T-helper 22 cell (primary cell): ENCODE measurements around the gene FOXK2.
"Not testable (repeated sequence)": the region's sequence is repeated elsewhere in the genome, so short reads cannot be mapped to it uniquely, and the experiment has no call there.

Experiments used
- DNase-seq: peaks from one replicate; pipeline ENCODE4 v3.0.0-alpha.2; 2020; ENCODE audit warnings: low read depth

FOXK2 gene

DNA sequence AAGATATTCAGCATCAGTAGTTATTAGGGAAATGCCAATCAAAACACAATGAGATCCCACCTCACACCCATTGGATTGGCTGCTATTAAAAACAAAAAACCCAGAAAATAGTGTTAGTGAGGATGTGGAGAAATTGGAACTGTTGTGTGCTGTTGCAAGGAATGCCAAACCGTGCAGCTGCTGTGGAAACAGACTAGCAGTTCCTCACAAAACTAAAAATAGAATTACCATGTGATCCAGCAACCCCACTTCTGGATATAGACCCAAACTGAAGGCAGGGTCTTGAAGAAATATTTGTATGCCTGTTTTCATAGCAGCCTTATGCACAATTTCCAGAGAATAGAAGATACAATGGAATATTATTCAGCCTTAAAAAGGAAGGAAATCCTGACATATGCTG, 46.0 kb downstream of the FOXK2 start:
- no peak for DNase-seq

DNA sequence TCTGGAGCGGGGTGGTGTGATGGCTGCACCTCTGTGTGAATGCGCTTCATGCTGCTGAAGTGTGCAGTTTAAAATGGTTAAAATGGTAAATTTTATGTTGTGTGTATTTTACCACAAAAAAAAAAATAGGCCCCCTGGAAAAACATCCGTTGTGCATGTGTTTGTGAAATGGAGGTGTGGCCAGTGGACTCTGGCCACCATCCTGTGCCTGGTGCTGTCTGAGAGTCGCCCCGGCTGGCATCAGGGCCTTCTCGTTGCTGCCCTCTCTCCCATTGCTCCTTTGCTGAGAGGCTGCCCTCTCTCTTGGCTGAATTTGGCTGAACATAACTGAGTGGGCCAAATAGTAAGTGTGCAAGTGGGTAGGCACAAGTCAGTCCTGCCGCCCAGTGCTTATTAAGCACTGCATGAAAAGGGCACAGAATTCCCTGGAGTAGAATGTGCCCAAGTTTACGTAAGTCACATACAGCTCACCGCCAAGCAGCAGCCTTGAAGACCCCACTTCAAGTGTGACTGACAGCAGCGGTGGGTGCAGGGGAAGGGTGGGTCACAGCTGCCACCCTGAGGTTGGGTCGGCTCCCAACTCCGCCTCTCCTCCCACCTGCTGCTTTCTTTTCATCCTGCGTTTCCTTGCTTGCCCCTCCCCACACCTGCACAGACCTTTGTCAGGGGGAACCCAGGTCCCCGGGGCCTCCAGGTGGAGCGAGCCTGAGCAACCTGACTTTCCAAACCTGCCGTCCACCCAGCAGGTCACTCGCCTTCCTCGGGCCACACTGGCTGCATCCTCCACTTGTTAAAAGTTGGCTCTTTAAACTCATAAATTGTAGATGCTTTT, 46.8 kb downstream of the FOXK2 start:
- DNase-seq: no peak

DNA sequence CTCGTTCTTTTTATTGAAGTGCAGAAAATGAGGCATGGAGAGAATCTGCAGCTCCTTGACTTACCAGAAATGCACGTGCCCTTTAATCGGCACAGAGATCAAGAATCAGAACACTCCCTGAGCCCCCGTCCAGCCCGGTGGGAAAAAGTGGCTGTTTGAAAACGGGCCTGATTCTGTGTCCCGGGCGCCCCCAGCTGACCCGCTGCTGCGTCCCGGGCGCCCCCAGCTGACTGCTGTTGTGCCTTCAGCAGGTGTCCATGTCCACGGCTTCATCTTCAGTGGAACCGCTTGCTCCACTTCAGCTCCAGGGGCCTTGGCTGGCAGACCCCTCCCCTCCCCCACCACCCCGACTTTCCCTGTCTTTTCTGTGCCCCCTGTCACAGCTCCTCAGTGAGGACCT, 47.8 kb downstream of the FOXK2 start:
- DNase-seq: no peak

DNA sequence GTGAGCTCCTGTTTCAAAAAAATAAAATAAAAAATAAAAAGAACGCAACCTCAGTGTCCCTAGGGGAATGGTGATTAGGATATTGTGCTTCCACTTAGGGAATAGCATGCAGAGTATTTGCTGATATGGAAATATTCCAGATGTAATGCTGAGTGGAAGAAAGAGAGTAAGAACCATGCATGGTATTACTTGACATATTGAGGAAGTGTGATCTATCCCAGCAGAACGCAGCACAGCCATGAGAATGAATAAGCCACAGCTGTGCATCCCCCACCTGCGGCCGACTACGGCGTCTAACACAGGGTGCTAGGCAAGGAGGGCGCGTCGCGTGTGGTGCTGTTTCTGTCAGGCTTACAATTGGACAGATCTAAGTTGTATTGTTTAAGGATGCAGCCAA, 49.5 kb downstream of the FOXK2 start:
- DNase-seq: no peak

DNA sequence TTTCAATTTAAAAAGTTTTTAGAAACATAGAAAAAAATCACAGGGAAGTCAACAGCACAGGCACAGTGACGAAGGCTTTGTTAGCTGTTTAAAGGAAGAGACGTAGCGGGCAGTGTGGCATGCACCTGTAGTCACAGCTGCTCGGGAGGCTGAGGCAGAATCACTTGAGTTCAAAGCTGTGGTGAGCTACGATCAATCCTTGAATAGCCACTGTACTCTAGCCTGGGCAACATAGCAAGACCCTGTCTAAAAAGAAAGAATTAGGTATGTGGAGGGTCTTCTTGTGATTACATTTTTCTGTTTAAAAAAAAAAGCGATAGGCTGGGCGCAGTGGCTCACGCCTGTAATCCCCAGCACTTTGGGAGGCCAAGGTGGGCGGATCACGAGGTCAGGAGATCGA, 50.1 kb downstream of the FOXK2 start:
- DNase-seq: no peak

DNA sequence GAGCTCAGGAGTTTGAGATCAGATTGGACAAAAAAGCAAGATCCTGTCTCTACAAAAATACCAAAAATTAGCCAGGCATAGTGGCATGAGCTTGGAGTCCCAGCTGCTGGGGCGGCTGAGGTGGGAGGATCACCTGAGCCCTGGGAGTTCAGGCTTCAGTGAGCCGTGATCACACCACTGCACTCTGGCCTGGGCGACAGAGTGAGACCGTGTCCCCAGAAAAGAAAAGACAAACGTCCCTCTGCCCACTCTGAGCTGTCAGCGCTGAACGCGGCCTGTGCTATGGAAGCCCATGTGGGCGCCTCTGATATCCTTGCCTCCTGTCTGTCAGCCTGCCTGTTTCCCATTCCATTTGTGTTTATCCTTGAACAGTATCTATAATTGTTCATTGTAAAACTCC, 50.7 kb downstream of the FOXK2 start:
- no peak for DNase-seq

DNA sequence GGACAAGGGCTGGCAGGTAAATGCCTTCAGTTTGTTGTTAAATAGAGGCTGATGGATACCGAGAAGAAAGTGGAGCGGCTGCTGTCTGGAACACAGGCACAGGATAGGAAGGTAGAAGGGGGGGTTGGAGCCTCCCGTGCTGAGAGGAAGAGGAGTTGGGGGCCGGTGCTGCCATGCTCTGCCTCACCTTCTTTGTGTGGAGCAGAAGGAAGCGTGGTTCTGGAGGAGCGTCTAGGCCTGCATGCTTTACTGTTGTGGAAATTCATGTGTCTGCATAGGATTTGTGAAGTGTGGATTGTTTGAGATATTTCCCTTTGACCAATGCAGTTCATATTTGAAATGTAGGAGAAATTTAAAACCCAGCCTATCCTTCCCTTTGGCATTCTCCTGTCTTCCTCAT, 52.3 kb downstream of the FOXK2 start:
- no peak for DNase-seq

DNA sequence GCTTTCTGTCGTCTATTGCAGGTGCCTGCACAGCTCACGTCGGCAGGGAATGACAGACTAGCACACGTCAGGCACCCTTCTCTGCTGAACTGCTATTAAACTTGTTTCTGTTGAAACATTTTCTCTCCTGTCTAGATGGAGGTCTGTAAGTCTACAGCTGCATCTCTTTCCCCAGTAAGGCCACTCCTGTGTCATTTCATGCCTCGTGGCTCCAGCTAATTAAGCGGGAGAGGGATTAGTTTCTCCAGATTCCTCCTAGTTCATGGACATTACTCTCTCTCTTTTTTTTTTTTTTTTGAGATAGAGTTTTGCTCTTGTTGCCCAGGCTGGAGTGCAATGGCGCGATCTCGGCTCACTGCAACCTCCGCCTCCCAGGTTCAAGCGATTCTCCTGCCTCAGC, 54.5 kb downstream of the FOXK2 start:
- no peak for DNase-seq

DNA sequence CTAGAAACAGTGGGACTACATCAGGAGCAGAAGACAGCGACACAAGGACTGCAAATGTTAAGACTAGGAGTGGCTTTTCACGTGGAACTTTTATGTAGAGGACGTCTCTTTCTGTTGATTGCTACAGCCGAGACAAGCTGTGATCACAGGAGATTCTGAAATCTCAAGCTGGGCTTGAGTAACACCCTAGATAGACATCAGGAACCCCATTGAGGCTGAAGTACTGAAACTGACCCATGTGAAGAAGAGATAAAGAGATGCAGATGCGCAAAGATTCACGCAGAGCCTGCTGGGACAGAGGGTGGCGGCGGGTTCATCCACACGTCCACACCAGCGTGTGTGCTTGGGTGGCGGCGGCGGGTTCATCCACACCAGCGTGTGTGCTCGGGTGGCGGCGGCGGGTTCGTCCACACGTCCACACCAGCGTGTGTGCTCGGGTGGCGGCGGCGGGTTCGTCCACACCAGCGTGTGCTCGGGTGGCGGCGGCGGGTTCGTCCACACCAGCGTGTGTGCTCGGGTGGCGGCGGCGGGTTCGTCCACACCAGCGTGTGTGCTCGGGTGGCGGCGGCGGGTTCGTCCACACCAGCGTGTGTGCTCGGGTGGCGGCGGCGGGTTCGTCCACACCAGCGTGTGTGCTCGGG, 56.2 kb downstream of the FOXK2 start:
- DNase-seq: not testable (repeated sequence)

DNA sequence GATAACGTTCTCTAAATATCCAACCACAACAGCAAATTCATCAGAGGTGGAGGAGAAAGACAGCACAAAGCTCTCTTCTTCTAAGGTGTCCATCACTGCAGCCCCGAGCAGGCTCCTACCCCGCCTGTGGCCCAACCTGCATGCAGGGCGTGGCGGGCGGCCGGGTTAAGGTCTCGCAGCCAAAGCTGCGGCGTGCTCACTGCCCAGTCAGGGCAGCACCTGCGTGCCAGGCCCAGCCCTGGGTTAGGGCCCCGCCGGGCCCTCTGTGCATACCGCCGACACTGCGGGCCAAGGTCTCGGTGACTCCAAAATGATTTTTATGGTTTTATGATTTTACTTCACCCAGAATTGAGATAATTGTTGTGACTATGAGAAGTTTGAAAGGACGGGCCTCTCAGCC, 57.8 kb downstream of the FOXK2 start:
- DNase-seq: no peak

DNA sequence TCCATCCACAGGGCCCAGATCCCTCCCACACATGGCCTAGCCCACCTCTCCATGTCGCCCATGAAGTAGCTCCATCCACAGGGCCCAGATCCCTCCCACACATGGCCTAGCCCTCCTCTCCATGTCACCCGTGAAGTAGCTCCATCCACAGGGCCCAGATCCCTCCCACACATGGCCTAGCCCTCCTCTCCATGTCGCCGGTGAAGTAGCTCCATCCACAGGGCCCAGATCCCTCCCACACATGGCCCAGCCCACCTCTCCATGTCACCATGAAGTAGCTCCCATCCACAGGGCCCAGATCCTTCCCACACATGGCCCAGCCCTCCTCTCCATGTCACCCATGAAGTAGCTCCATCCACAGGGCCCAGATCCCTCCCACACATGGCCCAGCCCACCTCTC, 60.4 kb downstream of the FOXK2 start:
- DNase-seq: not testable (repeated sequence)

DNA sequence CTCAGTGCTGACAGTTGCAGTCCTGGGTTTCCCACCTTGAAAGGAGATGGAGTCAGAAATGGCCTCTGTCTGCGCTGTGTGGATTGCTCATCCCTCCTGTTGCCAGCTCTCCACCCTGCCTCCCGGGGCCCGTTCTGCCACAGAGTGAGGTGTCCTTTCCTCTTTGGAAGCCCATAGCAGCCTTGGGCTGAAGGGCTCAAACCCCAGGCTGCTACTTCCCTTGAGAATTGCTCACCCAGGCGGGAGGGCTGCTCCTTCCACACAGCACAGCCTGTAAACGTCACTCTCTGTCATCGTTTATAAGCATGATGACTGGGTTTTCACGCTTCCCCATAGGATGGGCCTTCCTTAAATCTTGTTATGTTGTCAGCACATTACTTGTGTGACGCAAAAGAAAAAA, 62.7 kb downstream of the FOXK2 start:
- no peak for DNase-seq

DNA sequence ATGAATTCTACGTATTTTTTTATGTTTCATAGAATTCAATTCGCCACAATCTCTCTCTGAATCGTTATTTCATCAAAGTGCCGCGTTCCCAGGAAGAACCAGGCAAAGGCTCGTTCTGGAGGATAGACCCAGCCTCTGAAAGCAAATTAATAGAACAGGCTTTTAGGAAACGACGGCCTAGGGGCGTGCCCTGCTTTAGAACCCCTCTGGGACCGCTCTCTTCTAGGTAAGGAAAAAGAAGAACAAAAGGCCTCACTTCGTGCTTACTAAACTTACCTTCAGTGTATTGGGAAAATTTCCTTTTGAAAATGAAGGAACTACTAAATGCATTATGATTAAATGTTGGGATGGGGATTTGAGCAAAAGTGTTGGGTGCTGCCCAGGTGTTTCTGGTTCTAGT, 63.2 kb downstream of the FOXK2 start:
- no peak for DNase-seq

DNA sequence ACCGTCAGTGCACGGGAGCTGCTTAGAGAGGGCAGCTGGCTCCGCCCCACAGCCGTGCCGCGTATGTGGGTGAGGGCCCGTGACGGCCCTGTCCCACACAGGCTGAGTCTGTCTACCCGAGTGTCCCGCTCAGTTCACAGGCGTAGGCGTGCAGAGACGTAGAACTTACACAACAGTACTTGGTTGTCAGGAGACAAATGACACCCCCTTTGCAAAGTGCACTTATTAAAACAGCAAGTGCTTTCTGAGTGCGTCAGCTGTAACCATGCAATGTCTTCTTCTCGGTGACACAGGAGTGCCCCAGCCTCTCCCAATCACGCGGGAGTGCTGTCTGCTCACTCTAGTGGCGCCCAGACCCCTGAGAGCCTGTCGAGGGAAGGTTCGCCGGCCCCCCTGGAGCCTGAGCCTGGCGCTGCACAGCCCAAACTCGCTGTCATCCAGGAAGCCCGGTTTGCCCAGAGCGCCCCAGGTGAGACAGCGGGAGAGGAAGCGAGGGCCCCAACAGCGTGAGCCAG, 64.2 kb downstream of the FOXK2 start:
- peak; percentile 13 for DNase-seq

DNA sequence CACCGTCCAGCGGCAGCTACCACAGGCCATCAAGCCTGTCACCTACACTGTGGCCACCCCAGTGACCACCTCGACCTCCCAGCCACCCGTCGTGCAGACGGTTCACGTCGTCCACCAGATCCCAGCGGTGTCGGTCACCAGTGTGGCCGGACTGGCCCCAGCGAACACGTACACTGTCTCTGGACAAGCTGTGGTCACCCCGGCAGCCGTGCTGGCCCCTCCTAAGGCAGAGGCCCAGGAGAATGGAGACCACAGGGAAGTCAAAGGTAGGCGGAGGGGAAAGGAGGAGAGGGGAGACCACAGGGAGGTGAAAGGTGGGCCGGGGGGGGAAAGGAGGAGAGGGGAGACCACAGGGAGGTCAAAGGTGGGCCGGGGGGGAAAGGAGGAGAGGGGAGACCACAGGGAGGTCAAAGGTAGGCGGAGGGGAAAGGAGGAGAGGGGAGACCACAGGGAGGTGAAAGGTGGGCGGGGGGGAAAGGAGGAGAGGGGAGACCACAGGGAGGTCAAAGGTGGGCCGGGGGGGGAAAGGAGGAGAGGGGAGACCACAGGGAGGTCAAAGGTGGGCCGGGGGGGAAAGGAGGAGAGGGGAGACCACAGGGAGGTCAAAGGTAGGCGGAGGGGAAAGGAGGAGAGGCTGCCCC, 66.5 kb downstream of the FOXK2 start:
- DNase-seq: not testable (repeated sequence)

DNA sequence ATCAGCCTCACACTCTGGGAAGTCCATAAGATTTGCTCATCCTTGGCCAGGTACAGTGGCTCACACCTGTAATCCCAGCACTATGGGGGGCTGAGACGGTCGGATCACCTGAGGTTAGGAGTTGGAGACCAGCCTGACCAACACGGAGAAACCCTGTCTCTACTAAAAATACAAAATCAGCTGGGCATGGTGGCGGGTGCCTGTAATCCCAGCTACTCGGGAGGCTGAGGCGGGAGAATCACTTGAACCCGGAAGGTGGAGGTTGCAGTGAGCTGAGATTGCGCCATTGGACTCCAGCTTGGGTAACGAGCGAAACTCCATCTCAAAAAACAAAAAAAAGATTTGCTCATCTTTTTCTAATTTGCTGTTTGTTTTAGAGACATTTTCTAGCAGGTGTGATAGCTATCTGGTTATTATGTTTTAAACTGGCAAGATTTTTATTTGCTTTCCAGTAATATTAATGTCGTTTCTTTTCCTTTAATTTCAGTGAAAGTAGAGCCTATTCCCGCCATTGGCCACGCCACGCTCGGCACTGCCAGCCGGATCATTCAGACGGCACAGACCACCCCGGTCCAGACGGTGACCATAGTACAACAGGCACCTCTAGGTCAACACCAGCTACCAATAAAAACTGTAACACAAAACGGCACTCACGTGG, 67.2 kb downstream of the FOXK2 start:
- no peak for DNase-seq

DNA sequence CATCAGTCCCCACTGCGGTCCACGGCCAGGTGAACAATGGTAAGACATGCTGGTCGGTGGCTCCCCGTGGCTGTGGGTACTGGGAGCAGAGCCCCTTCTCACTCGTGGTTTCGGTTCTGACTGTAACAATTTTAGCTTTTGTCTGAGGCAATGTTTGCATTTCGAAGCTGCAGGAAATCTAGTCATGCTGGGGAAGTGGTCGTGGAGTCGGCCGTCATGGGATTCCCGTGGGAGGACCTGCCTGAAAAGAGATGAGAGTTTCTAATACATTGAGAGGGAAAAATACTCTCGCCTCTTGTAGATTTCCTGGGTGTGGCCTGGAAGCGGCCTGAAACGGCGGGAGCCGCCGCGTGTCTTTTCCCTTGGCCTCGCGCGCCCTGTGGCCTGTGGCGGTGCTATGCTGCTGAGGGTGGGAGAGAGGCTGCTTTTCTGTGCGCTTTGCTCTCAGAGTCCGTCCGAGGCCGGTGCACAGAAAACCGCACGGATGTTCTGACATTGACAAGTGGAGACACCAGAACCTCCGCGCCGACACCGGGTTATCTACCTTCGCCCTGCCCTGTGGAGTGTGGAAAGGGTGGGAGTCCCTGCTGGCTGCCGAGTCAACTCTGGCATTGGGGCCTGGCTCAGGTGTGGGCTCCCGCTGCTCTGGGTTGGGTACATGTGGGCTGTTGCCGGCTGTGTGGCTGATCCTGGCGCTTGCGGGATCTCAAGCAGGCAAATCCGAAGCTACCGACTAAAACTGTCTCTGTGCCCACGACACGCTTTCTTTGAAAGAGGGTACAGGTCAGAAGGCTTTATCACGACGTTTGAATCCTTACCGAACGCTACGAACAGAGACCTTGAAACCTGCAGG, 67.9 kb downstream of the FOXK2 start:
- DNase-seq: no peak

DNA sequence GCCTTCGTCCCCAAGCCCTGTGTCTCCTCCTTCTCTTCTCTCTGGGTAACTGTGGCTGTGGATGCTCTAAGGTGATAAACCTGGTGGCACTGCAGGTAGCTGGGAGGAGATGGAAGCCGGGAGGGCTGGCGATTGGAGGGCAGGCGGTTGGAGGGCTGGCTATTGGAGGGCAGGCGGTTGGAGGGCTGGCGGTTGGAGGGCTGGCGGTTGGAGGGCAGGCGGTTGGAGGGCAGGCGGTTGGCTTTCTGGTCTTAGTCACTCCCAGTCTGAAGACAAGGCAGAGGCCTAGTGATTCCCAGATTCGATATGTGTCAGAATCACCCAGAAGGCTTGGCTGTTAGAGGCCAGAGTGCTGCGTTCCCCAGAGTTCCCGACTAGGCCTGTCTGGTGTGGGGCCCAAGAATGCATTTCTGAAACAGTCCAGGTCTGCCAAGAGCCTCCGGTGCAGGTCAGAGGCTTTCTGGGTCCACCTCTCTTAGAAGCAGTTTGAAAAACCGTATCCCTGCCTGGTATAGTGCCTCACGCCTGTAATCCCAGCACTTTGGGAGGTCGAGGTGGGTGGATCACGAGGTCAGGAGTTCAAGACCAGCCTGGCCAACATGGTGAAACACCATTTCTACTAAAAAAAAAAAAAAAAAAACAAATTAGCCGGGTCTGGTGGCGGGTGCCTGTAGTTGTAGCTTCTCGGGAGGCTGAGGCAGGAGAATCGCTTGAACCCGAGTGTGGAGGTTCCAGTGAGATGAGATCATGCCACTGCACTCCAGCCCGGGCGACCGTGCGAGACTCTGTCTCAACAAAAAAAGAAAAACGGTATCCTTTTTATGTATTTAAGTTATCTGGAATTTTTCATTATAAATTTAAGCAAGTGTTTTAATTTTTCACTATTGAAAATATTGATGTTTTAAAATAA, 69.0 kb downstream of the FOXK2 start:
- no peak for DNase-seq

DNA sequence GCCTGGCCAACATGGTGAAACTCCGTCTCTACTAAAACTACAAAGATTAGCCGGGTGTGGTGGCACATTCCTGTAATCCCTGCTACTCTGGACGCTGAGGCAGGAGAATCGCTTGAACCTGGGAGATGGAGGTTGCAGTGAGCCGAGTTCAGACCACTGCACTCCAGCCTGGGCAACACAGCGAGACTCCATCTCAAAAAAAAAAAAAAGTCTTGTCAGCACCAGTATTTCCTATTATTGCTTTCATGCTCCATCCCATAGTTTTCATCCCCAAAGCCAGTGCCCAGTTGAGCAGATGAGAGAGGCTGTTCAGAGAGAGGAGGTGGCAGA, 70.3 kb downstream of the FOXK2 start:
- DNase-seq: no peak

DNA sequence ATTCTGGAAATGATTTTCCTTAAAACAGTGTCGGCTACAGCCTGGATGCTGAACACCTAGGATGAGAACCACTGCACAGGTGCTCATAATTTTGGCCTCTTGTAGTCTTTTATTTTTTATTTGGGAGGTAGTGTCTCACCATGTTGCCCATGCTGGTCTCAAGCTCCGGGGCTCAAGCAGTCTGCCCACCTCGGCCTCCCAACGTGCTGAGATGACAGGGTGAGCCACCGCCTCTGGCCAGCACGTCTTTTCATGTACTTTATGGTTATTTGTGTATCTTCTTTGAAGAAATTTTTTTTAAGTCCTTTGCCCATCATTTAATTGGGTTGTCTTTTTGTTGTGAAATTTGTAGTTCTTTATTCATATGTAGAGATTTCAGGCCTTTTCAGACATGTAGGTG, 70.7 kb downstream of the FOXK2 start:
- DNase-seq: no peak
